GM18909 (cell line): ENCODE data around the gene PARN.

ENCODE experiments used
- ATAC-seq: cut with Tn5 transposase; IDR thresholded peaks from one replicate; pipeline ENCODE4 v1.9.1; 2021; ENCODE audit warnings: mild to moderate bottlenecking; ENCODE audit not compliant: unreplicated experiment, poor library complexity

Gene PARN

DNA sequence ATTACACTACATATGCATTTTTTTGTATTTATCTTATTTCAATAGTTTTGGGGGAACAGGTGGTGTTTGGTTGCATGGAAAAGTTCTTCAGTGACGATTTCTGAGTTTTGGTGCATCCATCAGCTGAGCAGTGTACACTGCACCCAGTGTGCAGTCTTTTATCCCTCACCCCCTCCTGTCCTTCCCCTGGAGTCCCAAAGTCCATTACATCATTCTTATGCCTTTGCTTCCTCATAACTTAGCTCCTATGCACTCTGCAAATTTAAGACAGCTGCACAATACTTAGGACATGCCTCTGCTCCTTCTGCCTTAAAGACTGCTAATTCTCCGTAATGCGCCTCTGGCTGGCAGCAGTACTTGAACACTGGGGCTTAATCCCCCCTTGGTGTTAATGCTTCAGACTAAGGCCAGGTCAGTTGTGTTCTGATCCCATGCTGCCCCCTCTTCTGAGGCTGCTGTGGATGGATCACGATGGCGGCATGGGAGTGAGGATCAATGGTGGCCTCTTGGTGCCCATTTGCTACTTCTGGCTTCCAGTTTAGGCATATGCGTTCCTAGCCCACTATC lies 146.2 kb downstream of the PARN start:
- no peak for ATAC-seq

GRCh38 chr16:14476183-14476582 lies 153.9 kb downstream of the PARN start:
- no peak for ATAC-seq

- ATAC-seq = no peak
Observed at GRCh38 chr16:14475370-14476139, 154.5 kb downstream of the PARN start.

DNA sequence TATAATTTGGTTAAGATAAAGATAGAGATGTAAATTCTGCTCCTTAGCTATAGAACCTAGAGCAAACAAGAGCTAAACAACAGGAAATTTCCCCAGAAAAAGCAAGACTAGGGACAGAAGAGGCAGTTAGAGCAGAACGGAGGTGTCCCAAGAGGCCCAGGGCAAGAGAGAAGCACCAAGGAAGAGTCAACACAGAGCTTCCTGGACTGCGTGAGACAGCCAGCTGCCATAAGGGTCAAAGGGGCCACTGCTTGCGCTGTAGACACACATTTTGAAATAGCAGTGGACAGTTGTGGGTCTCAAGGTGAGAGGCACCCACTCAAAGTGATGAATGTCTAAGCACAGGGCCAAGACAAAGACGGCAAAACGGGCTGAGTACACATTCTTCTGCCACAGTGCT lies 156.6 kb downstream of the PARN start:
- ATAC-seq = no peak

- no peak for ATAC-seq
Observed at GRCh38 chr16:14472357-14472756, 157.7 kb downstream of the PARN start.

GRCh38 chr16:14470788-14471187 lies 159.3 kb downstream of the PARN start:
- ATAC-seq = no peak

DNA sequence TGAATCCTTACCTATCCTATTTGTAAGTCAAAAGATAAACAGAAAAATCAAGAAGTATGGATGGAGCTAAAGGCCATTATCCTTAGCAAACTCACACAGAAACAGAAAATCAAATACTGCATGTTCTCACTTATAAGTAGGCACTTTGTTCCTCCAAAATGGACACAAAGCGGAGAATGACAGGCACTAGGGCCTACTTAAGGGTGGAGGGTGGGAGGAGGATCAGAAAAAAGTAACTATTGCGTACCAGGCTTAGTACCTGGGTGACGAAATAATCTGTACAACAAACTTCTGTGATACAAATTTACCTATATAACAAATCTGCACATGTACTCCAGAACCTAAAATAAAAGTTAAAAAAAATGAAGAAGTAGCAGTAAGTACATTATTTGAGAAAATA lies 164.3 kb downstream of the PARN start:
- ATAC-seq = no peak

DNA sequence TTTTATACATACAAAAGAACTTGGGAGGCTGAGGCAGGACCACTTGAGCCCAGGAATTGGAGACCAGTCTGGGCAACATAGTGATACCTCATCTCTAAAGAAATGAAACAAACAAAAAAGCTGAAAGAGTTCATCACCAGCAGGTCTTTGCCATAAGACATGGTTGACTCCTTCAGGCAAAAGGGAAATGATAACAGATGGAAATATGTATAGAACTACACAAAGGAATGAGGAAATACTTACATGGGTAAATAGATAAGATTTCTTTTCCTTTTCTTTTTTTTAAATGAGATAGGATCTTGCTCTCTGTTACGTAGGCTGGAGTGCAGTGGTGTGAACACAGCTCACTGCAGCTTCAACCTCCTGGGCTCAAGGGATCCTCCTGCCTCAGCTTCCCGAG lies 165.3 kb downstream of the PARN start:
- ATAC-seq = no peak

DNA sequence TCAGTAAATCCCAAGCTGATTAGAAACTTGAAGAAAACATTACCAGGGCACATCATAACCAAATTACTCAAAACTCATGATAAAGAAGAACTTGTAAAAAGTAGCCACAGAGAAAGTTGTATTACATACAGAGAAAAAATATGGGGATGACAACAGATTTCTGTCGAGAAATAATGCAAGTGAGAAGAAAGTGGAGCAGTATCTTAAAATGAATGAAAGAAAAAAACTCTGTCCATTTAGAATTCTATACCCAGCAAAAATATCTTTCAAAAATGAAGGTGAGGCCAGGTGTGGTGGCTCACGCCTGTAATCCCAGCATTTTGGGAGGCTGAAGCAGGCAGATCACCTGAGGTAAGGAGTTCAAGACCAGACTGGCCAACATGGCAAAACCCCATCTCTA lies 165.9 kb downstream of the PARN start:
- ATAC-seq = no peak

DNA sequence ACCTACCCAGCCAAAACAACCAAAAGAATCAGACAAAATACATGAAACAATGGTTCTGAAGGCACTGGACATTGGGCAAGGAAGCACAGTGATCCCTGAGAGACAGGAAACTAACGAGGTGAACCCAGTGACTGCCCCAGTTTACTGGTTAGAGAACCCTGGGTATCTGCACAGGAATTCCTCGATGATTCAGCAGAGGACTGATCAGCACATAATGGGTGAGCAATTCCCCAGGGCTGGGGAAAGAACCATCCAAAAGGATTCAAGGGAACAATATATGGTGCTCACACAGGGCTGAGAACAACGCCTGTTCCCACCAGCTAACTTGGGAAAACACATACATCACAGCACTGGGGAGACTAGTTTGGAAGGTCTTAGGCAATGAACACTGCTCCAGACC lies 167.2 kb downstream of the PARN start:
- no peak for ATAC-seq

GRCh38 chr16:14460726-14461125 lies 169.3 kb downstream of the PARN start:
- ATAC-seq = no peak

GRCh38 chr16:14458576-14458975 lies 171.5 kb downstream of the PARN start:
- ATAC-seq = no peak

DNA sequence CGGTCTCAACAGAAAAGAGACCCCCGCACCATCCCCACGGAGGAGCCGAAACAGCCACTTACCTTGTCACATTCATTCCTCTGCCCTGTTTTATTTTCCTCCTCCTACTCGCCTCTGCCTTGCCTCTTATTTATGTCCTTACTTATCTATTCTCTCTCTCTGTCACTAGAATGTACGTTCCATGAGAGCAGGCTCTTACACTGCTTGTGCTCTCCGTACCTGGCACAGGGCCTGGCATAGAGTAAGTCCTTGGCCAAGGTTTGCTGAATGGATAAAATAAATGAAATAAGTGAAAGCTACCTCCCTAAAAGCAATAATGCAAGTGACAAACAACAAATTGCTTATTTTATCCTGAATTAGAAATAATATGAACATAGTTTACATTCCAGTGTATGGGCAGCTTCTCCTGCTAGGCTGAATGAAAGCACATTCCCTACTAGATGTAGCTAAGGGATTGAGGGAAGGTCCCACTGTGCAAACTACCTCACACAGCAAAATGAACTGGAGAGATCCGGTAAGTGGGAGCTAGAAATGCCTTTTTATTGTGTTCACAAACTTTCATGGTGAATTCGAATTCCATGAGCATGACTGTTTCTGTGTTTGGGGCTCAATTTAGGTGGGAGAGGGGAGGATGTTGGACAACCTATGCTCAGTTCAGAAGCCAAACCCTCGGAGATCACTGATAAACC lies 173.1 kb downstream of the PARN start:
- no peak for ATAC-seq

DNA sequence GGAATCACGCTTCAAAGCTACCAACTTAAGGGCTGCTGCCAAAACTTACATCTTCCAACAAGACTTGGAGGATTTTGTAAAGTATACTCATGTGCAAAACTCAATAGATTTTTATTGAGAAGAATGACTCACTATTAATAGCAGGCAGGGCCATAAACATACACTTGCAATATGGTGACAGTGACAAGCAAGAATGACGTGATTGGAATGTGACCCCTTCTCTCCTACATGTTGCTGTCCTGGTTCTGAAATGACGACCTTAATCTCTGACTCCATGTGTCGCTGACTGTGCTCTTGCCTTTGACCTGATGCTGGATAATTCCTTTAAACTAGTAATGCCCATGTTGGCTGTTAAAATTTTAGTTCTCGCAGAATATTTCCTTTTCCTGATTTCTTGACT lies 174.5 kb downstream of the PARN start:
- ATAC-seq = no peak

DNA sequence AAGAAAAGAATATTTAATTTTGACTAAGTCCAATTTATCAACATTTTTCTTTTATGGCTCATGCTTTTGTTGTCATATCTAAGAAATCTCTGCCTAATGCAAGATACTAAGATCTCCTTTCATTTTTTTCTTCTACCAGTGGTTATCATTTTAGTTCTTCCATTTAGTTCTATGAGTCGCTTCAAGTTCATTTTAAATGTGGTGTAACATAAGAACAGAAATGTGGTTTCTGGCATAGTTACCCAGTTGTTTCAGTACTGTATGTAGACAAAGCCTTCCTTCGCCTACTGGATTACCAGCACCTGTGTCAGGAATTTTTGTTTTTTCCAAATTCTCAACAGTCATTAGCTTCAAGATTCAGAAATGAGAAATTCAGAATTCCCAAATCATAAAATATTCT lies 175.7 kb downstream of the PARN start:
- no peak for ATAC-seq

GRCh38 chr16:14452066-14452465 lies 178.0 kb downstream of the PARN start:
- ATAC-seq = no peak

DNA sequence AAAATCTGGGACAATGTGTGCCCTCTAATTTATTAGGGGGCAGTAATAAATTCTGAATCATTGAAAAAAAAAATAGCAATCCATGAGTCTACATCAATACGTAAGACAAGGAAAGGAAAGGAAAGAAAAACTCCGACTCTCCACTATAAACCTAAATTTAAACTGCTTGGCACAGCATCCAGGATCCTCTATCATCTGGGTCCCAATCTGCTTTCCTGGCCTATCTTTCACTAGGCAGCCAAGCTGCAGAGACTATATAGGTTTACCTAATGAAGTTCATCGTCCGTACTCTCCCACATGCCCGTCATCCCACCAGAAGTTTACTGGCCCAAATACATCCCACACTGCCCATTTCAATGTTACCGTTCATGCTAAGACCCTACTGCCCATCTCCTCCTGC lies 179.2 kb downstream of the PARN start:
- ATAC-seq = no peak

GRCh38 chr16:14449790-14450480 lies 180.1 kb downstream of the PARN start:
- no peak for ATAC-seq

DNA sequence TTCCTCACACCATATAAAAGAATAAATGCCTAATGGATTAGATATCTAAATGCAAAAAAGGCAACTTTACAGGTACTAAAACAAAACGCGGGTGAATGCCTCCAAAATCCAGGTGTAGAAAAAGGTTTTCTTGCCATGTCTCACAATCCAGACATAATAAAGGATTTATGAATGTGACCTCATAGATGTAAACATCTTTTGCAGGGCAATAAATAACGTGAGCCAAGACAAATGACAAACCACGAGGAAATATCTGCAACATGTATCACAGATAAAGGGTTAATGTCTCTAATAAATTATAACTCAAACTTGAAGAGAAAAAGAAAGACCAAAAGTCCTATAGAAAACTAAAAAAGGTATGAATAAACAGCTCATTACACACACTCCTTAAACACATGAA lies 180.7 kb downstream of the PARN start:
- no peak for ATAC-seq

- ATAC-seq = no peak
Observed at GRCh38 chr16:14448879-14449278, 181.2 kb downstream of the PARN start.

DNA sequence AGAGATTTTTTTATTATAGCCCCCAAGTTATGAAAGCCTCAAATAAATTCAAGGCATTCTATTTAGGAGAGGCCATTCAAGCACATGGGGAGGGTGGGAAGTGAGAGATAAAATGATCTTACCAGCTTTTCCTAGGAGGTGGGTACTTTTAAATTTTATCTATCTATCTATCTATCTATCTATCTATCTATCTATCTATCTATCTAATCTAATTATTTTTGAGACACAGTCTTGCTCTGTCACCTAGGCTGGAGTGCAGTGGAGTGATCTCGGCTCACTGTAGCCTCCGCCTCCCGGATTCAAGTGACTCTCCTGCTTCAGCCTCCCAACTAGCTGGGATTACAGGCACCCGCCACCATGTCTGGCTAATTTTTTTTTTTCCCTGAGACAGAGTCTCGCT lies 182.3 kb downstream of the PARN start:
- ATAC-seq = no peak
